Kidney (tissue), 14 donors: ENCODE data around the gene KIF23. TPM values are rescaled to one million over a fixed set of nuclear protein-coding genes. Genes with fewer than 3 reads are reported as not detected.

Experiments used
- DNase-seq, 5 donors: peaks; one replicate each; pipeline ENCODE4 v3.0.0-alpha.2; 2013 to 2020
- FAIRE-seq: peaks from 2 replicates; lab custom pipeline; 2012; peaks lifted over from hg19 to GRCh38; lab: Jason Lieb, UNC
- H3K27ac ChIP-seq, 2 donors: one replicate each; pipeline ENCODE4 v1.7.0; 2013; ENCODE audit warnings: low read depth in 2 of 2, low read length in 2 of 2, inconsistent platforms in 1 of 2
- H3K27me3 ChIP-seq: one replicate; pipeline ENCODE4 v1.7.1; 2013; ENCODE audit warnings: low read length, inconsistent platforms; ENCODE audit not compliant: control insufficient read depth, insufficient read depth
- H3K36me3 ChIP-seq, 3 donors: one replicate each; pipeline versions ENCODE4 v1.7.0 to v1.7.1; 2013; ENCODE audit warnings: low read length in 3 of 3, control low read depth in 1 of 3, inconsistent platforms in 1 of 3; ENCODE audit not compliant: insufficient read depth in 3 of 3, control insufficient read depth in 2 of 3
- H3K4me1 ChIP-seq, 3 donors: one replicate each; pipeline versions ENCODE4 v1.7.0 to v1.7.1; 2013; ENCODE audit warnings: low read length in 3 of 3, inconsistent platforms in 1 of 3, low read depth in 1 of 3; ENCODE audit not compliant: control insufficient read depth in 2 of 3, insufficient read depth in 2 of 3
- H3K4me3 ChIP-seq, 3 donors: one replicate each; pipeline versions ENCODE4 v1.7.0 to v1.8.1; 2013; ENCODE audit warnings: low read length in 3 of 3, control low read depth in 1 of 3, inconsistent platforms in 1 of 3
- H3K9ac ChIP-seq, 3 donors: one replicate each; pipeline versions ENCODE4 v1.7.0 to v1.7.1; 2013; ENCODE audit warnings: low read length in 3 of 3, control low read depth in 1 of 3, inconsistent platforms in 1 of 3
- H3K9me3 ChIP-seq, 3 donors: one replicate each; pipeline versions ENCODE4 v1.7.0 to v1.7.1; 2013; ENCODE audit warnings: low read length in 3 of 3, control low read depth in 1 of 3, inconsistent platforms in 1 of 3; ENCODE audit not compliant: control insufficient read depth in 2 of 3, insufficient read depth in 1 of 3
- intact Hi-C: fragments of 100-400 bp; cut with DNase I; formaldehyde crosslinking; loops from one replicate; pipeline ENCODE4 v1.11.1; 2022
- polyA plus RNA-seq: library from polyadenylated mRNA; stranded (reverse); fragments of 350-450 nt; fragmentation: Illumina TruSeq; extraction: RNeasy Lipid Tissue Mini Kit (QIAGEN cat#74804); gene quantifications from one replicate; pipeline ENCODE4 v1.2.3, GENCODE V29; 2014; ENCODE audit warnings: low read depth, low replicate concordance; ENCODE audit not compliant: insufficient read depth
- total RNA-seq: library from RNA; stranded (reverse); fragmentation: NEBNext Ultra II Directional; extraction: Animal tissue kit (Norgen Biotek cat#: 25700); gene quantifications from one replicate; pipeline ENCODE4 v1.2.1, GENCODE V29; 2021
- TF ChIP-seq, protein P1 (sequence below): IDR thresholded peaks from 3 replicates; pipeline ENCODE4 v1.5.1; 2012; ENCODE audit warnings: mild to moderate bottlenecking, moderate library complexity, borderline replicate concordance; ENCODE audit not compliant: insufficient read depth; ENCODE audit errors: extremely low read depth
- donor health status: control.
- donor health status: control.
- donor health status: control.
- donor health status: control.
- donor health status: control.
- donor health status: DM: yes; HTN: yes; CAD: no.
- donor health status: Normal renal cell carcinoma (clear cell type).

KIF23 gene
- total and polyA plus RNA-seq, 2 donors from 2014 or later = 2.5 to 3.6 TPM

DNA sequence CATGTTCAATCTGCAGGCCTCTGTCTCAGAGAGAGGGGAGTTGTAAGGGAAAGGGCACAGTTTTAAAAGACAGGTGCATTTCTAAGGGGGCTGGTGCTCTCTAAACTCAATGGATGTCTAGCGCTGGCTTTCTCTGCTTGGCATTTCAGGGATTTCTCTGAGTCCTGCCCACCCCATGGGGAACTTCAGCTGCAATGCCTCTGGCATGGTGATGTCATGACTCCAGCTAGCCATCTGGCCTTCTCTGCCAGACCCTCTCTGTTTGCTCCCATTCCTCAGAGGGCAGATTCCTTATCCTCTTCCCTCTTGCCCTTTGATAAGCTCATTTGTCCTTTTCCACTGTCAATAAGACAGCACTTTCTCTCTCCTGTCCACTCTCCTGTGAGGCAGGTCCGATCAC is 79.3 kb downstream of the KIF23 start:
- no peaks in the 10 kb centered on the region for H3K36me3 ChIP-seq
- no peaks in the 10 kb centered on the region for H3K4me1 ChIP-seq
- no peaks in the 10 kb centered on the region for H3K27me3 ChIP-seq
- peaks cover 0 to 3% (median 0%) of the 10 kb centered on the region in 3 donors for H3K9me3 ChIP-seq
- no peak overlapping the region for H3K27ac ChIP-seq
- intact Hi-C loops = no loop called here
- DNase-seq = no peak
- no peak for FAIRE-seq
- no peak overlapping the region for H3K4me3 ChIP-seq
- TF ChIP-seq, protein P1, sequence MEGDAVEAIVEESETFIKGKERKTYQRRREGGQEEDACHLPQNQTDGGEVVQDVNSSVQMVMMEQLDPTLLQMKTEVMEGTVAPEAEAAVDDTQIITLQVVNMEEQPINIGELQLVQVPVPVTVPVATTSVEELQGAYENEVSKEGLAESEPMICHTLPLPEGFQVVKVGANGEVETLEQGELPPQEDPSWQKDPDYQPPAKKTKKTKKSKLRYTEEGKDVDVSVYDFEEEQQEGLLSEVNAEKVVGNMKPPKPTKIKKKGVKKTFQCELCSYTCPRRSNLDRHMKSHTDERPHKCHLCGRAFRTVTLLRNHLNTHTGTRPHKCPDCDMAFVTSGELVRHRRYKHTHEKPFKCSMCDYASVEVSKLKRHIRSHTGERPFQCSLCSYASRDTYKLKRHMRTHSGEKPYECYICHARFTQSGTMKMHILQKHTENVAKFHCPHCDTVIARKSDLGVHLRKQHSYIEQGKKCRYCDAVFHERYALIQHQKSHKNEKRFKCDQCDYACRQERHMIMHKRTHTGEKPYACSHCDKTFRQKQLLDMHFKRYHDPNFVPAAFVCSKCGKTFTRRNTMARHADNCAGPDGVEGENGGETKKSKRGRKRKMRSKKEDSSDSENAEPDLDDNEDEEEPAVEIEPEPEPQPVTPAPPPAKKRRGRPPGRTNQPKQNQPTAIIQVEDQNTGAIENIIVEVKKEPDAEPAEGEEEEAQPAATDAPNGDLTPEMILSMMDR = no peak
- H3K9ac ChIP-seq = no peak overlapping the region

DNA sequence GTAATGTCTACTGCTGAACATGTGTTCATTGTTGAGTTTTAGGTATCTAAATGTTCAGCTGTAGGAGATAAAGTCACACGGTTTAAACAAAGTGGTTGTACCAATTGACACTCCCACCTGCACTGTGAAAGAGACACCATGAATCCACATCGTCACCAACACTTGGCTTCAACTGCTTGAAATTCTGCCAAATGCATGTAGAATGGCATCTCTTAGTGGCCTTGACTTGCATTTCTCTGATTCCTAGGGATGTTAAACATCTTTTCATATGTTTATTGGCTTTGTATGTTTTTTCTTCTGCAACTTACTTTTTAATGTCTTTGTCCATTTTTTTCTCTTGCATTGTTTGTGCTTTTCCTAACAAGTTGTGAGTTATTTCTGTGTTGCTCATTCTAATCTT is 81.9 kb downstream of the KIF23 start:
- peaks cover 0 to 7% (median 0%) of the 10 kb centered on the region in 3 donors for H3K4me1 ChIP-seq
- intact Hi-C loops = no loop called here
- no peak overlapping the region for H3K27ac ChIP-seq
- FAIRE-seq (no peak), DNase-seq (no peak)
- no peaks in the 10 kb centered on the region for H3K27me3 ChIP-seq
- H3K36me3 ChIP-seq = no peaks in the 10 kb centered on the region
- TF ChIP-seq, protein P1 = no peak
- peaks cover 0 to 3% (median 0%) of the 10 kb centered on the region in 3 donors for H3K9me3 ChIP-seq
- no peak overlapping the region for H3K4me3 ChIP-seq
- no peak overlapping the region for H3K9ac ChIP-seq

DNA sequence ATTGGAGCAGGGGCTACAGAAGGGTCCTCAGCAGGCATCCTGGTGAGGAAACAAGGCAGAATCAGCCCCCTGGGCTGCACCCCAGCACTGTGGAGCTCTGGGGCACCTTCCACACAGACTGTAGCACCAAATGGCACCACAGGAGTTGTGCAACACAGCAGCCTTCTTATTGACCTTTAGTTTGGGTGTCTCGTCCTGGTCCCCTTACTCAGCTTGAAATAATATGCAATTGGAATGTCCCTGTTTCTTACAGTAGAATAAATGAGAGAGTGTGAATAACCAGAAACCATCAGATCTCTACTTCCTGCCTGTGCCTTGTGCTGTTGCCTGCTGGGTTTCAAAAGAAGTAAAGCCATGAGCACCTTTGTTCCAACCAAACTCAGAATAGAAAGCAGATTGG is 82.9 kb downstream of the KIF23 start:
- Histone ChIP-seq H3K9me3 (no peaks in the 10 kb centered on the region), H3K4me1 (peaks cover 0 to 7% (median 0%) of the 10 kb centered on the region in 3 donors), H3K27ac (no peak overlapping the region), H3K9ac (no peak overlapping the region), H3K4me3 (no peak overlapping the region), H3K36me3 (no peaks in the 10 kb centered on the region), H3K27me3 (no peaks in the 10 kb centered on the region)
- intact Hi-C loops = no loop called here
- no peak for DNase-seq
- no peak for FAIRE-seq
- TF ChIP-seq, protein P1 = no peak

DNA sequence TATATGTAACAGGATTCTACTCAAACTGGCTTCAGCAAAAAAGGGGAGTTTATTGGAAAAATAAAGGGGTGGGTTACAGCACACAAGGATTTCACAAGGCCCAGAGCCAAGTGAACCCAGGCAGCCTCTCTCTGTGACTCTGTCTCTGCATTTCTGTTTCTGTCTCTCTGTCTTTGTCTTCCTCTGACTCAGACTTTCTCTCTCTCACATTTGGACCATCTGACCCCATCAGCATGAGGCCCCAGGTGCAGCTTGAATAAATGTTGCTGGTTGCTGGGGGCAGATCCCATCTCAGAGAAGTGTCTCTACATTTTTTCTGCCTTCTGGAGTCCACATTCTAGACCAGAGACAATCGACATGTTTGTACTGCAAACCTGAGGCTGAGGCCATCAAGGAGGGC is 83.5 kb downstream of the KIF23 start:
- Histone ChIP-seq H3K9me3 (no peaks in the 10 kb centered on the region), H3K4me3 (no peak overlapping the region), H3K9ac (no peak overlapping the region), H3K27me3 (no peaks in the 10 kb centered on the region), H3K27ac (no peak overlapping the region), H3K4me1 (peaks cover 0 to 7% (median 0%) of the 10 kb centered on the region in 3 donors), H3K36me3 (no peaks in the 10 kb centered on the region)
- no peak for FAIRE-seq
- intact Hi-C loops = no loop called here
- TF ChIP-seq, protein P1 = no peak
- DNase-seq = no peak
